Spleen (tissue), 7 donors: ENCODE measurements around the gene FUT8.

ENCODE experiments used
- CTCF ChIP-seq, 11 experiments: fragments of 200-600 bp in 7 of 11; fragments of 450-650 bp in 4 of 11; sonication (generic) in 4 of 11; IDR thresholded peaks in 8 of 11; conservative IDR thresholded peaks in 3 of 11; 1 replicate in 7 of 11; 2 replicates in 4 of 11; pipeline versions ENCODE4 v1.4.0 to v1.8.0; 2016 to 2021; ENCODE audit warnings: antibody characterized with exemption in 11 of 11, inconsistent platforms in 4 of 11, mild to moderate bottlenecking in 1 of 11
- POLR2A ChIP-seq, 3 donors: fragments of 450-650 bp; IDR thresholded peaks; one replicate each; pipeline ENCODE4 v1.5.1; 2017; ENCODE audit warnings: antibody characterized with exemption in 3 of 3, mild to moderate bottlenecking in 1 of 3
- POLR2AphosphoS5 ChIP-seq, 3 donors: sonication (generic); formaldehyde crosslinking; IDR thresholded peaks; one replicate each; pipeline ENCODE4 v1.5.1; 2017; ENCODE audit warnings: antibody characterized with exemption in 3 of 3
- donor health status: DM: no; HTN: no; CAD: no; lungs with moderate emphysema.
- donor health status: DM: no; HTN: no; CAD: no.
- donor health status: DM: no; HTN: no; CAD: no.

GRCh38 chr14:65469903-65470302 lies 57.4 kb downstream of the FUT8 start:
- TF ChIP-seq POLR2A (IDR thresholded peaks at IDR 0.05) (no peak), CTCF (IDR thresholded peaks at IDR 0.05 in 8 of 11, conservative IDR thresholded peaks at IDR 0.05 in 3 of 11) (no peak), POLR2AphosphoS5 (IDR thresholded peaks at IDR 0.05) (no peak)
